Measurements from ENCODE around the gene CLSTN2. TPM values are rescaled to one million over a fixed set of nuclear protein-coding genes. Genes with fewer than 3 reads are reported as not detected.

The CLSTN2 gene
- total and polyA plus RNA-seq, 2 of the 8 experiments (the other 6 are each of a cell fraction or from before 2014, with no cell fraction given), result 0.39 to 0.52 TPM

DNA sequence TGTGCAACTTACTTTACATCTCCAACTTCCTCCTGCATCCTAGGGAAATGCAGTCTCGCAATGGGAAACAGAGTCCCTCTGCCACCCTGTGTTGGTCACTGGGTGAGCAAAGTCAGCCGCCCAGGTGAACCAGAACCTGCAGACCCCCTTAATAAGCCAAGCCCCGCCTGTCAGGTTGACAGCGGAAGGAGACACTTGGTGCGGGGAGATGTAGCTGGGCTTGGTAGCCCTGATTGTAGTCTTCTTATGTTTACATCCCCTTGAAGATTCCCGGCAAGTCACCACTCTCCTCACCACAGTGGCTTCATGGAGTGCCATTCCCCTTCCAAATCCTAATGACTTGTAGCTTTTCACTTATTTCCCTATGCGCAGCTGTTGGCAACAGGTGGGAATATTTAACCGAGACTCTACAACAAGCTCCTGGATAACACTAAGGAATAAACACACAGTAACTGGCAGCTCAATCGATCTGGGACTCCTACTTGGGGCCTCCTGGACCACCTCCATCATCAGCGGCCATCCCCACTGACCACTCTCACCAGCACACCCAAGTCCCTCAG, 17.7 kb upstream of the CLSTN2 start:
- POLR2A ChIA-PET (ENCODE audit: partially characterized antibody), result interaction anchor here (1.1 kb wide), 1 partner anchor 1028 kb away, joined by 3 read pairs; no protein-coding TSS in a partner anchor
- Histone ChIP-seq H2BK5ac (ENCODE audit: low read depth, low read length) (no peak overlapping the region), H3K23ac (ENCODE audit: insufficient read length) (no peak overlapping the region), H3K23me2 (ENCODE audit: low read depth, low read length) (no peaks in the 10 kb centered on the region), H3K9ac (replicated peaks in 1 of 4; ENCODE audit: extremely low read depth in 1 of 4, low read depth in 3 of 4, low read length in 3 of 4) (no peak overlapping the region), H3K4me1 (replicated peaks in 1 of 4; ENCODE audit: control insufficient read depth in 3 of 4, insufficient read depth in 4 of 4, low read length in 3 of 4) (no peaks in the 10 kb centered on the region), H4K91ac (replicated peaks; ENCODE audit: insufficient read length, low read length) (no peak overlapping the region), H3K27ac (ENCODE audit: low read depth, low read length) (no peak overlapping the region), H3K79me2 (ENCODE audit: control insufficient read depth in 1 of 2, insufficient read depth in 2 of 2, low read length in 2 of 2) (no peaks in the 10 kb centered on the region), H4K5ac (ENCODE audit: insufficient read length, low read depth, low read length) (no peak overlapping the region), H2AFZ (ENCODE audit: low read length) (no peak overlapping the region), H3K4me3 (ENCODE audit: extremely low read depth in 1 of 4, insufficient read depth in 2 of 4, low read depth in 3 of 4, low read length in 4 of 4) (no peak overlapping the region), H3K36me3 (ENCODE audit: control insufficient read depth in 2 of 4, insufficient read depth in 4 of 4, low read length in 3 of 4) (no peaks in the 10 kb centered on the region), H2BK20ac (ENCODE audit: low read length) (no peak overlapping the region), H3K14ac (ENCODE audit: insufficient read length) (no peak overlapping the region), H3K4me2 (ENCODE audit: insufficient read depth in 1 of 2, low read depth in 2 of 2, low read length in 2 of 2) (no peak overlapping the region), H2BK120ac (replicated peaks; ENCODE audit: low read depth, low read length) (no peak overlapping the region), H2BK15ac (ENCODE audit: low read length) (no peak overlapping the region), H3K27me3 (replicated peaks in 1 of 4; ENCODE audit: control insufficient read depth in 3 of 4, extremely low read depth in 1 of 4, insufficient read depth in 3 of 4, low read length in 3 of 4) (no peaks in the 10 kb centered on the region), H4K8ac (ENCODE audit: extremely low read depth, insufficient read depth, low read length) (no peak overlapping the region), H3K18ac (ENCODE audit: extremely low read depth, low read length) (no peak overlapping the region), H2BK12ac (ENCODE audit: low read depth, low read length) (no peak overlapping the region), H4K20me1 (replicated peaks in 1 of 2; ENCODE audit: control insufficient read depth in 1 of 2, insufficient read depth in 2 of 2, low read length in 2 of 2) (no peaks in the 10 kb centered on the region), H3K9me3 (ENCODE audit: insufficient read depth in 2 of 2, low read depth in 1 of 2, low read length in 1 of 2) (no peaks in the 10 kb centered on the region), H3K56ac (replicated peaks; ENCODE audit: insufficient read length, low read depth, low read length) (no peak overlapping the region), H3K4ac (replicated peaks; ENCODE audit: insufficient read length, low read depth, low read length) (no peak overlapping the region), H3K79me1 (ENCODE audit: low read depth, low read length) (no peaks in the 10 kb centered on the region), H2AK5ac (ENCODE audit: low read depth, low read length) (no peak overlapping the region)
- DNase-seq (ENCODE audit: low read depth in 1 of 2, low spot score in 2 of 2) (no peak), FAIRE-seq (no peak)
- TF ChIP-seq RXRA (IDR thresholded peaks at IDR 0.05; ENCODE audit: insufficient read depth, low read depth, low read length), result no peak
- no peak for TF ChIP-seq CHD2 (IDR thresholded peaks at IDR 0.05; ENCODE audit: low read length)
- no peak for TF ChIP-seq POLR2A (IDR thresholded peaks at IDR 0.05; ENCODE audit: control extremely low read depth in 1 of 2, low read depth in 2 of 2, low read length in 2 of 2)
- TF ChIP-seq BRCA1 (IDR thresholded peaks at IDR 0.05; ENCODE audit: low read depth, low read length), result no peak
- TF ChIP-seq CBX8 (IDR thresholded peaks at IDR 0.05; ENCODE audit: borderline replicate concordance, low read depth, low read length), result no peak
- no peak for TF ChIP-seq EZH2 (IDR thresholded peaks at IDR 0.05; ENCODE audit: low read depth, low read length, severe bottlenecking)
- TF ChIP-seq YY1 (IDR thresholded peaks at IDR 0.05; ENCODE audit: low read depth, low read length), result no peak
- no peak for TF ChIP-seq PHF8 (conservative IDR thresholded peaks at IDR 0.05; ENCODE audit: low read depth, low read length)
- TF ChIP-seq TAF1 (IDR thresholded peaks at IDR 0.05; ENCODE audit: low read depth, low read length), result no peak
- TF ChIP-seq E2F6 (IDR thresholded peaks at IDR 0.05), result no peak
- TF ChIP-seq SUZ12 (IDR thresholded peaks at IDR 0.05; ENCODE audit: low read length), result no peak
- CTCF ChIA-PET (ENCODE audit: partially characterized antibody), result interaction anchor here (0.8 to 1.7 kb wide), 5 partner anchors 14 to 329 kb away, joined by 3 to 5 read pairs (median 3); no protein-coding TSS in a partner anchor
- WGBS, 2 experiments (ENCODE audit: extremely low coverage in 1 of 2, insufficient coverage in 1 of 2, insufficient read length in 1 of 2, insufficient replicate concordance in 2 of 2, low coverage in 1 of 2, low lambda C conversion rate in 2 of 2, missing lambda C conversion rate in 1 of 2), result 96% methylated on average over 10 of the region's 10 CpGs; no CpG with 5 or more reads in 1 of the 2 experiments

Data from H1 (cell line).